Uterus (tissue), 4 donors: ENCODE results near the gene TTLL8. TPM values are rescaled to one million over a fixed set of nuclear protein-coding genes. Genes with fewer than 3 reads are reported as not detected.

ENCODE experiments used
- DNase-seq, 2 donors: peaks; one replicate each; pipeline ENCODE4 v3.0.0-alpha.2; 2019 to 2020
- H3K27ac ChIP-seq, 2 donors: fragments of 200-600 bp; sonication (generic); 1 replicate in 1 of 2; 2 replicates in 1 of 2; pipeline ENCODE4 v1.5.1; 2016 to 2018
- H3K27me3 ChIP-seq, 2 donors: fragments of 200-600 bp; sonication (generic); one replicate each; pipeline ENCODE4 v1.5.1; 2018 to 2019; ENCODE audit warnings: control low read depth in 1 of 2
- H3K36me3 ChIP-seq, 2 donors: fragments of 200-600 bp; sonication (generic); one replicate each; pipeline ENCODE4 v1.5.1; 2019; ENCODE audit warnings: control low read depth in 1 of 2
- H3K4me1 ChIP-seq, 2 donors: fragments of 200-600 bp; sonication (generic); one replicate each; pipeline ENCODE4 v1.5.1; 2018 to 2019; ENCODE audit warnings: control low read depth in 1 of 2
- H3K4me3 ChIP-seq, 2 donors: fragments of 200-600 bp; sonication (generic); 1 replicate in 1 of 2; 2 replicates in 1 of 2; pipeline ENCODE4 v1.5.1; 2018 to 2019; ENCODE audit warnings: mild to moderate bottlenecking in 1 of 2
- H3K9me3 ChIP-seq, 2 donors: fragments of 200-600 bp; sonication (generic); one replicate each; pipeline ENCODE4 v1.5.1; 2019; ENCODE audit warnings: control low read depth in 1 of 2
- CTCF ChIP-seq, 4 experiments: fragments of 200-600 bp in 2 of 4; fragments of 450-650 bp in 2 of 4; sonication (generic) in 2 of 4; IDR thresholded peaks; one replicate each; pipeline ENCODE4 v1.5.1; 2016 to 2019; ENCODE audit warnings: antibody characterized with exemption in 4 of 4, mild to moderate bottlenecking in 2 of 4, moderate library complexity in 1 of 4
- POLR2A ChIP-seq, 2 donors: fragments of 450-650 bp; IDR thresholded peaks; one replicate each; pipeline ENCODE4 v1.6.1; 2016; ENCODE audit warnings: antibody characterized with exemption in 2 of 2, mild to moderate bottlenecking in 1 of 2, moderate library complexity in 1 of 2
- intact Hi-C: fragments of 100-400 bp; cut with DNase I; formaldehyde crosslinking; loops from one replicate; pipeline ENCODE4 v1.15.1; 2023; ENCODE audit warnings: low total_unique reads
- total RNA-seq, 4 donors: library from RNA; depleted of rRNA in 3 of 4; stranded (reverse); fragments of >200 nt in 3 of 4; gene quantifications; one replicate each; pipeline versions ENCODE4 v1.1.0 to v1.2.4, GENCODE V29; 2014 to 2023
- donor health status: DM: yes; HTN: yes; CAD: no.

The TTLL8 gene
- total RNA-seq, 4 donors from 2014 or later, result not detected

GRCh38 chr22:49977578-49977977 is 80.5 kb downstream of the TTLL8 start:
- intact Hi-C loops, result no loop called here
- DNase-seq, result no peak
- Histone ChIP-seq H3K9me3 (no peaks in the 10 kb centered on the region), H3K4me1 (no peaks in the 10 kb centered on the region), H3K27me3 (no peaks in the 10 kb centered on the region), H3K36me3 (no peaks in the 10 kb centered on the region), H3K27ac (no peak overlapping the region), H3K4me3 (no peak overlapping the region)
- TF ChIP-seq CTCF (IDR thresholded peaks at IDR 0.05) (no peak), POLR2A (IDR thresholded peaks at IDR 0.05) (no peak)

- peak overlapping the region in 1 of 2 donors; percentile 76 for H3K27ac ChIP-seq
- H3K4me3 ChIP-seq, result no peak overlapping the region
- intact Hi-C loops, result no loop called here
- TF ChIP-seq POLR2A (IDR thresholded peaks at IDR 0.05), result no peak
- no peak for TF ChIP-seq CTCF (IDR thresholded peaks at IDR 0.05)
- H3K4me1 ChIP-seq, result peaks cover 0 to 9% of the 10 kb centered on the region in 2 donors
- no peaks in the 10 kb centered on the region for H3K27me3 ChIP-seq
- DNase-seq, result no peak
- H3K36me3 ChIP-seq, result no peaks in the 10 kb centered on the region
- H3K9me3 ChIP-seq, result no peaks in the 10 kb centered on the region
Measured at GRCh38 chr22:49976439-49977175, 81.5 kb downstream of the TTLL8 start.

GRCh38 chr22:49975543-49976389 is 82.3 kb downstream of the TTLL8 start:
- intact Hi-C loops, result no loop called here
- peak; percentile 16 to 23 for DNase-seq
- H3K27ac ChIP-seq, result peak overlapping the region; percentile 58 to 76

GRCh38 chr22:49973018-49973961 is 84.8 kb downstream of the TTLL8 start:
- Histone ChIP-seq H3K9me3 (no peaks in the 10 kb centered on the region), H3K27me3 (no peaks in the 10 kb centered on the region), H3K4me3 (no peak overlapping the region), H3K27ac (no peak overlapping the region), H3K36me3 (no peaks in the 10 kb centered on the region), H3K4me1 (peaks cover 5 to 24% of the 10 kb centered on the region in 2 donors)
- no peak for DNase-seq
- TF ChIP-seq CTCF (IDR thresholded peaks at IDR 0.05), result no peak
- TF ChIP-seq POLR2A (IDR thresholded peaks at IDR 0.05), result no peak
- intact Hi-C loops, result loop anchor here (5.0 kb wide), 1 partner anchor 36 kb away; no protein-coding TSS in a partner anchor

More at GRCh38 chr22:49975543-49976389, 82.3 kb downstream of the TTLL8 start:
- H3K36me3 ChIP-seq, result no peaks in the 10 kb centered on the region
- TF ChIP-seq POLR2A (IDR thresholded peaks at IDR 0.05) (no peak), CTCF (IDR thresholded peaks at IDR 0.05) (no peak)
- H3K27me3 ChIP-seq, result no peaks in the 10 kb centered on the region
- H3K4me3 ChIP-seq, result no peak overlapping the region
- no peaks in the 10 kb centered on the region for H3K9me3 ChIP-seq
- H3K4me1 ChIP-seq, result peaks cover 0 to 18% of the 10 kb centered on the region in 2 donors
